Keratinocyte (primary cell): ENCODE results near the gene SCN11A. TPM values are rescaled to one million over a fixed set of nuclear protein-coding genes. Genes with fewer than 3 reads are reported as not detected.

Experiments used
- DNase-seq: peaks from one replicate; pipeline ENCODE4 v3.0.0-alpha.2; 2011; ENCODE audit warnings: low read depth, missing footprints, low spot score
- FAIRE-seq: peaks from 2 replicates; lab custom pipeline; 2011; peaks lifted over from hg19 to GRCh38; lab: Jason Lieb, UNC
- H2AFZ ChIP-seq: 2 replicates; pipeline ENCODE4 v1.6.0; 2012; ENCODE audit warnings: low read length, control low read depth, inconsistent platforms; ENCODE audit not compliant: control insufficient read depth
- H3K27ac ChIP-seq: 2 replicates; pipeline ENCODE4 v1.5.1; 2011; ENCODE audit warnings: low read length; ENCODE audit not compliant: control insufficient read depth, insufficient read depth
- H3K27me3 ChIP-seq: 3 replicates; pipeline ENCODE4 v1.6.0; 2011; ENCODE audit warnings: low read length; ENCODE audit not compliant: control insufficient read depth, insufficient read depth; ENCODE audit errors: extremely low read depth
- H3K36me3 ChIP-seq, 2 experiments: 2 replicates in 1 of 2; 3 replicates in 1 of 2; pipeline ENCODE4 v1.5.1; 2011; ENCODE audit warnings: low read length in 2 of 2, mild to moderate bottlenecking in 1 of 2; ENCODE audit not compliant: control insufficient read depth in 2 of 2, insufficient read depth in 2 of 2; ENCODE audit errors: extremely low read depth in 1 of 2
- H3K4me1 ChIP-seq: 3 replicates; pipeline ENCODE4 v1.5.1; 2011; ENCODE audit warnings: low read length; ENCODE audit not compliant: control insufficient read depth, insufficient read depth; ENCODE audit errors: extremely low read depth
- H3K4me2 ChIP-seq: 3 replicates; pipeline ENCODE4 v1.6.0; 2011; ENCODE audit warnings: low read depth, low read length; ENCODE audit not compliant: control insufficient read depth, insufficient read depth; ENCODE audit errors: extremely low read depth
- H3K4me3 ChIP-seq, 3 experiments: fragments of 200-600 bp in 1 of 3; sonication (generic) in 1 of 3; 2 replicates in 2 of 3; 3 replicates in 1 of 3; pipeline ENCODE4 v1.5.1; 2011 to 2016; ENCODE audit warnings: low read length in 3 of 3, mild to moderate bottlenecking in 3 of 3, control low read depth in 2 of 3, inconsistent platforms in 1 of 3, low read depth in 1 of 3, mixed read lengths in 1 of 3, mixed run types in 1 of 3, moderate library complexity in 1 of 3; ENCODE audit not compliant: control insufficient read depth in 2 of 3, insufficient read depth in 2 of 3; ENCODE audit errors: extremely low read depth in 1 of 3
- H3K79me2 ChIP-seq: 2 replicates; pipeline ENCODE4 v1.6.0; 2012; ENCODE audit warnings: low read length; ENCODE audit not compliant: control insufficient read depth, insufficient read depth
- H3K9ac ChIP-seq: 3 replicates; pipeline ENCODE4 v1.6.0; 2011; ENCODE audit warnings: low read length; ENCODE audit not compliant: control insufficient read depth, insufficient read depth; ENCODE audit errors: extremely low read depth
- H3K9me1 ChIP-seq: 3 replicates; pipeline ENCODE4 v1.6.0; 2011; ENCODE audit warnings: low read length; ENCODE audit not compliant: control insufficient read depth, insufficient read depth; ENCODE audit errors: extremely low read depth
- H3K9me3 ChIP-seq: 2 replicates; pipeline ENCODE4 v1.5.1; 2012; ENCODE audit warnings: low read depth, low read length; ENCODE audit not compliant: control insufficient read depth
- H4K20me1 ChIP-seq: 3 replicates; pipeline ENCODE4 v1.6.0; 2011; ENCODE audit warnings: low read length; ENCODE audit not compliant: control insufficient read depth, insufficient read depth; ENCODE audit errors: extremely low read depth
- CTCF ChIP-seq, 3 experiments: IDR thresholded peaks in 1 of 3; conservative IDR thresholded peaks in 1 of 3; optimal IDR thresholded peaks in 1 of 3; 2 replicates in 2 of 3; 3 replicates in 1 of 3; pipeline versions ENCODE3 to v1.5.1; 2011; ENCODE audit warnings: low read length in 3 of 3, mild to moderate bottlenecking in 3 of 3, moderate library complexity in 2 of 3, control low read depth in 1 of 3, inconsistent platforms in 1 of 3; ENCODE audit not compliant: insufficient read depth in 2 of 3; ENCODE audit errors: extremely low read depth in 1 of 3
- EZH2 ChIP-seq: IDR thresholded peaks from one replicate; pipeline ENCODE4 v1.6.1; 2012; ENCODE audit warnings: inconsistent platforms, mild to moderate bottlenecking, low read length, moderate library complexity
- dilution Hi-C: fragments of 300-500 bp; cut with MboI; formaldehyde crosslinking; loops from one replicate; pipeline ENCODE4 v1.7.0; 2020; ENCODE audit warnings: low sequenced_read_pairs; ENCODE audit not compliant: extremely low pct_ligation_motif_present
- polyA plus RNA-seq, 5 experiments: library from polyadenylated mRNA; depleted of rRNA in 3 of 5; stranded (reverse) in 3 of 5; stranded (forward) in 1 of 5; unstranded in 1 of 5; fragments of >200 nt; gene quantifications; 1 replicate in 1 of 5; 2 replicates in 3 of 5; 3 replicates in 1 of 5; pipeline versions ENCODE4 v1.2.1 to v1.2.3, GENCODE V29; 2011 to 2012; ENCODE audit warnings: missing spikeins in 2 of 5, low read depth in 1 of 5, low replicate concordance in 1 of 5

SCN11A gene
- polyA plus RNA-seq, 1 donor (not counting 4 experiments of a cell fraction or from before 2014, with no cell fraction given): 0.01 TPM

- TF ChIP-seq EZH2 (no peak), CTCF (optimal IDR thresholded peaks at IDR 0.05 in 1 of 3, IDR thresholded peaks at IDR 0.05 in 1 of 3, conservative IDR thresholded peaks at IDR 0.05 in 1 of 3; ENCODE audit: extremely low read depth in 1 of 3, insufficient read depth in 2 of 3, low read length in 3 of 3) (no peak)
- no peaks in the 10 kb centered on the region for H3K36me3 ChIP-seq
- dilution Hi-C loops: no loop called here
- H3K4me1 ChIP-seq: peaks cover 9% of the 10 kb centered on the region
- H3K4me2 ChIP-seq: no peak overlapping the region
- FAIRE-seq: no peak
- no peaks in the 10 kb centered on the region for H3K27me3 ChIP-seq
- no peak overlapping the region for H3K9ac ChIP-seq
- H3K27ac ChIP-seq: no peak overlapping the region
- H3K4me3 ChIP-seq: no peak overlapping the region
- no peaks in the 10 kb centered on the region for H3K9me1 ChIP-seq
- no peaks in the 10 kb centered on the region for H4K20me1 ChIP-seq
- H3K9me3 ChIP-seq: no peaks in the 10 kb centered on the region
- no peak for DNase-seq
- peak overlapping the region; percentile 10 for H2AFZ ChIP-seq
- peaks cover 7% of the 10 kb centered on the region for H3K79me2 ChIP-seq
Measured at GRCh38 chr3:39050029-39050428, 1.7 kb downstream of the SCN11A start.

- Histone ChIP-seq H3K36me3 (no peaks in the 10 kb centered on the region), H3K27ac (no peak overlapping the region), H3K9me3 (no peaks in the 10 kb centered on the region), H4K20me1 (no peaks in the 10 kb centered on the region), H3K79me2 (no peaks in the 10 kb centered on the region), H3K9ac (no peak overlapping the region), H3K27me3 (no peaks in the 10 kb centered on the region), H3K4me1 (peaks cover 7% of the 10 kb centered on the region), H2AFZ (no peak overlapping the region), H3K4me3 (no peak overlapping the region), H3K9me1 (no peaks in the 10 kb centered on the region), H3K4me2 (no peak overlapping the region)
- peak; percentile 35 for DNase-seq
- FAIRE-seq: peak; percentile 56
- dilution Hi-C loops: no loop called here
- TF ChIP-seq CTCF (optimal IDR thresholded peaks at IDR 0.05 in 1 of 3, IDR thresholded peaks at IDR 0.05 in 1 of 3, conservative IDR thresholded peaks at IDR 0.05 in 1 of 3; ENCODE audit: extremely low read depth in 1 of 3, insufficient read depth in 2 of 3, low read length in 3 of 3): no peak
Measured at GRCh38 chr3:39038165-39038564, 13.6 kb downstream of the SCN11A start.
